Mammary epithelial cell (primary cell): Measurements from ENCODE around the gene CSAG3.
"Not testable (repeated sequence)": the region's sequence is repeated elsewhere in the genome, so short reads cannot be mapped to it uniquely, and the experiment has no call there.

Experiments used
- EZH2 ChIP-seq: IDR thresholded peaks from 2 replicates; pipeline ENCODE4 v1.6.1; 2012; ENCODE audit warnings: low read length, inconsistent platforms, borderline replicate concordance
- TF ChIP-seq, protein P1 (sequence below), 2 donors: IDR thresholded peaks in 1 of 2; conservative IDR thresholded peaks in 1 of 2; 2 replicates each; pipeline ENCODE4 v1.5.1; 2011 to 2012; ENCODE audit warnings: inconsistent platforms in 2 of 2, low read length in 2 of 2, mild to moderate bottlenecking in 2 of 2, control low read depth in 1 of 2, low read depth in 1 of 2; ENCODE audit not compliant: insufficient read depth in 1 of 2; ENCODE audit errors: extremely low read depth in 1 of 2

DNA sequence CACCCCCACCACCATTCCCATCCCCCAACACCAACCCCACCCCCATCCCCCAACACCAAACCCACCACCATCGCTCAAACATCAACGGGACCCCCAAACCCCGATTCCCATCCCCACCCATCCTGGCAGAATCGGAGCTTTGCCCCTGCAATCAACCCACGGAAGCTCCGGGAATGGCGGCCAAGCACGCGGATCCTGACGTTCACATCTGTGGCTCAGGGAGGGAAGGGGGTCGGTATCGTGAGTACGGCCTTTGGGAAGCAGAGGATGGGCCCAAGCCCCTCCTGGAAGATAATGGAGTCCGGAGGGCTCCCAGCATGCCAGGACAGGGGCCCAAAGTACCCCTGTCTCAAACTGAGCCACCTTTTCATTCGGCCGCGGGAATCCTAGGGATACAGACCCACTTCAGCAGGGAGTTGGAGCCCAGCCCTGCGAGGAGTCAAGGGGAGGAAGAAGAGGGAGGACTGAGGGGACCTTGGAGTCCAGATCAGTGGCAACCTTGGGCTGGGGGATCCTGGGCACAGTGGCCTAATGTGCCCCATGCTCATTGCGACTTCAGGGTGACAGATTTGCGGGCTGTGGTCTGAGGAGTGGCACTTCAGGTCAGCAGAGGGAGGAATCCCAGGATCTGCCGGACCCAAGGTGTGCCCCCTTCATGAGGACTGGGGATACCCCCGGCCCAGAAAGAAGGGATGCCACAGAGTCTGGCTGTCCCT, 24.7 kb upstream of the CSAG3 start:
- TF ChIP-seq, protein P1, sequence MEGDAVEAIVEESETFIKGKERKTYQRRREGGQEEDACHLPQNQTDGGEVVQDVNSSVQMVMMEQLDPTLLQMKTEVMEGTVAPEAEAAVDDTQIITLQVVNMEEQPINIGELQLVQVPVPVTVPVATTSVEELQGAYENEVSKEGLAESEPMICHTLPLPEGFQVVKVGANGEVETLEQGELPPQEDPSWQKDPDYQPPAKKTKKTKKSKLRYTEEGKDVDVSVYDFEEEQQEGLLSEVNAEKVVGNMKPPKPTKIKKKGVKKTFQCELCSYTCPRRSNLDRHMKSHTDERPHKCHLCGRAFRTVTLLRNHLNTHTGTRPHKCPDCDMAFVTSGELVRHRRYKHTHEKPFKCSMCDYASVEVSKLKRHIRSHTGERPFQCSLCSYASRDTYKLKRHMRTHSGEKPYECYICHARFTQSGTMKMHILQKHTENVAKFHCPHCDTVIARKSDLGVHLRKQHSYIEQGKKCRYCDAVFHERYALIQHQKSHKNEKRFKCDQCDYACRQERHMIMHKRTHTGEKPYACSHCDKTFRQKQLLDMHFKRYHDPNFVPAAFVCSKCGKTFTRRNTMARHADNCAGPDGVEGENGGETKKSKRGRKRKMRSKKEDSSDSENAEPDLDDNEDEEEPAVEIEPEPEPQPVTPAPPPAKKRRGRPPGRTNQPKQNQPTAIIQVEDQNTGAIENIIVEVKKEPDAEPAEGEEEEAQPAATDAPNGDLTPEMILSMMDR (conservative IDR thresholded peaks at IDR 0.05 in 1 of 2, IDR thresholded peaks at IDR 0.05 in 1 of 2; ENCODE audit: extremely low read depth in 1 of 2, insufficient read depth in 1 of 2, low read depth in 1 of 2, low read length in 2 of 2) = not testable (repeated sequence)
- TF ChIP-seq EZH2 = not testable (repeated sequence)
